Vagina (tissue), 2 donors: ENCODE measurements around the gene LRRC4C. TPM values are rescaled to one million over a fixed set of nuclear protein-coding genes. Genes with fewer than 3 reads are reported as not detected.

Experiments used
- DNase-seq, 2 donors: peaks; one replicate each; pipeline ENCODE4 v3.0.0-alpha.2; 2017; ENCODE audit errors: extremely low spot score in 2 of 2
- H3K27ac ChIP-seq: fragments of 200-600 bp; sonication (generic); one replicate; pipeline ENCODE4 v1.5.1; 2019
- H3K27me3 ChIP-seq: fragments of 200-600 bp; sonication (generic); one replicate; pipeline ENCODE4 v1.5.1; 2019
- H3K36me3 ChIP-seq, 2 donors: fragments of 200-600 bp; sonication (generic); one replicate each; pipeline ENCODE4 v1.5.1; 2017 to 2019
- H3K4me1 ChIP-seq: fragments of 200-600 bp; sonication (generic); one replicate; pipeline ENCODE4 v1.5.1; 2019
- H3K4me3 ChIP-seq, 2 donors: fragments of 200-600 bp; sonication (generic); 1 replicate in 1 of 2; 2 replicates in 1 of 2; pipeline ENCODE4 v1.5.1; 2016 to 2019
- H3K9me3 ChIP-seq: fragments of 200-600 bp; sonication (generic); one replicate; pipeline ENCODE4 v1.5.1; 2019
- CTCF ChIP-seq, 3 experiments: fragments of 450-650 bp in 2 of 3; fragments of 200-600 bp in 1 of 3; sonication (generic) in 1 of 3; IDR thresholded peaks; one replicate each; pipeline ENCODE4 v1.5.1; 2017 to 2019; ENCODE audit warnings: antibody characterized with exemption in 3 of 3, mild to moderate bottlenecking in 2 of 3, moderate library complexity in 2 of 3
- POLR2A ChIP-seq, 2 donors: fragments of 450-650 bp; IDR thresholded peaks; one replicate each; pipeline ENCODE4 v1.6.1; 2017; ENCODE audit warnings: antibody characterized with exemption in 2 of 2, mild to moderate bottlenecking in 2 of 2, moderate library complexity in 2 of 2
- POLR2AphosphoS5 ChIP-seq, 2 donors: sonication (generic); formaldehyde crosslinking; IDR thresholded peaks; one replicate each; pipeline ENCODE4 v1.9.0; 2017; ENCODE audit warnings: antibody characterized with exemption in 2 of 2, mild to moderate bottlenecking in 2 of 2, low read depth in 1 of 2; ENCODE audit not compliant: insufficient read depth in 1 of 2
- intact Hi-C: fragments of 100-400 bp; cut with DNase I; formaldehyde crosslinking; loops from one replicate; pipeline ENCODE4 v1.15.1; 2023
- total RNA-seq: library from RNA; depleted of rRNA; stranded (reverse); fragments of >200 nt; gene quantifications from one replicate; pipeline ENCODE4 v1.2.3, GENCODE V29; 2016

LRRC4C gene
- total RNA-seq, 1 donor from 2014 or later: 5.6 TPM

GRCh38 chr11:41177791-41178190 lies 281.7 kb downstream of the LRRC4C start:
- Histone ChIP-seq H3K27me3 (no peaks in the 10 kb centered on the region), H3K9me3 (no peaks in the 10 kb centered on the region), H3K36me3 (no peaks in the 10 kb centered on the region), H3K4me1 (no peaks in the 10 kb centered on the region), H3K27ac (no peak overlapping the region), H3K4me3 (no peak overlapping the region)
- no peak for DNase-seq
- intact Hi-C loops: no loop called here
- TF ChIP-seq POLR2A (IDR thresholded peaks at IDR 0.05) (no peak), POLR2AphosphoS5 (IDR thresholded peaks at IDR 0.05; ENCODE audit: insufficient read depth in 1 of 2, low read depth in 1 of 2) (no peak), CTCF (IDR thresholded peaks at IDR 0.05) (no peak)

GRCh38 chr11:41175304-41175972 lies 284.0 kb downstream of the LRRC4C start:
- no peak overlapping the region for H3K27ac ChIP-seq
- no peak for TF ChIP-seq POLR2A (IDR thresholded peaks at IDR 0.05)
- no peak for TF ChIP-seq CTCF (IDR thresholded peaks at IDR 0.05)
- TF ChIP-seq POLR2AphosphoS5 (IDR thresholded peaks at IDR 0.05; ENCODE audit: insufficient read depth in 1 of 2, low read depth in 1 of 2): no peak
- no peaks in the 10 kb centered on the region for H3K9me3 ChIP-seq
- intact Hi-C loops: no loop called here
- no peaks in the 10 kb centered on the region for H3K36me3 ChIP-seq
- no peak overlapping the region for H3K4me3 ChIP-seq
- H3K4me1 ChIP-seq: no peaks in the 10 kb centered on the region
- DNase-seq: no peak
- H3K27me3 ChIP-seq: no peaks in the 10 kb centered on the region

- Histone ChIP-seq H3K36me3 (no peaks in the 10 kb centered on the region), H3K4me3 (no peak overlapping the region), H3K27ac (no peak overlapping the region), H3K27me3 (no peaks in the 10 kb centered on the region), H3K4me1 (no peaks in the 10 kb centered on the region), H3K9me3 (no peaks in the 10 kb centered on the region)
- TF ChIP-seq CTCF (IDR thresholded peaks at IDR 0.05) (no peak), POLR2A (IDR thresholded peaks at IDR 0.05) (no peak), POLR2AphosphoS5 (IDR thresholded peaks at IDR 0.05; ENCODE audit: insufficient read depth in 1 of 2, low read depth in 1 of 2) (no peak)
- DNase-seq: no peak
- intact Hi-C loops: no loop called here
Observed at GRCh38 chr11:41146326-41146725, 313.1 kb downstream of the LRRC4C start.

- intact Hi-C loops: no loop called here
- DNase-seq: no peak
Observed at GRCh38 chr11:41145420-41145819, 314.0 kb downstream of the LRRC4C start.

More at GRCh38 chr11:41145420-41145819, 314.0 kb downstream of the LRRC4C start:
- Histone ChIP-seq H3K27me3 (no peaks in the 10 kb centered on the region), H3K27ac (no peak overlapping the region), H3K9me3 (no peaks in the 10 kb centered on the region), H3K36me3 (no peaks in the 10 kb centered on the region), H3K4me3 (no peak overlapping the region), H3K4me1 (no peaks in the 10 kb centered on the region)
- TF ChIP-seq POLR2AphosphoS5 (IDR thresholded peaks at IDR 0.05; ENCODE audit: insufficient read depth in 1 of 2, low read depth in 1 of 2) (no peak), POLR2A (IDR thresholded peaks at IDR 0.05) (no peak), CTCF (IDR thresholded peaks at IDR 0.05) (no peak)
